DLD1 (cell line): ENCODE measurements around the gene PRKN.

Experiments used
- in situ Hi-C: cut with HindIII; loops from 2 replicates; pipeline ENCODE4 v1.10.0; 2017; ENCODE audit warnings: low sequenced_read_pairs

PRKN gene

DNA sequence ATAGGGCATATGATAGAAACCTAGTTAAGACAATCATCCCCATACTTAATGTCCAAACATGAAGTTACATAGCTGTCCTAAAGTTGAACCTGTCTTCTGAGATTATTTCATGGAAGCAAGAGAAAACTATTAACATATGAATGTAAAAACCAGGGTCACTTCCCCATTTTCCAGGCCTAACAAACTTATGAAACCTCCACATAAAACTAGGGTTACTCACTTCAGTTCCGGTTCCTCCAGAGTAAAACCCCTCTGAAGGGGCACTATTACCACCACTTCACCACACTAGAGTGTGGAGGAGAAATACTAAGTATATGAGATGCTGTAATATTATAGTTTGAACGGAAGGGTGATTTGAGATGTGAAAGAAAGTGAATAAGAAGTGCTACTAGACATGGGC, 14.9 kb downstream of the PRKN start:
- in situ Hi-C loops = no loop called here

- in situ Hi-C loops = no loop called here
These were observed 16.2 kb downstream of the PRKN start for GRCh38 chr6:162711376-162711775.

DNA sequence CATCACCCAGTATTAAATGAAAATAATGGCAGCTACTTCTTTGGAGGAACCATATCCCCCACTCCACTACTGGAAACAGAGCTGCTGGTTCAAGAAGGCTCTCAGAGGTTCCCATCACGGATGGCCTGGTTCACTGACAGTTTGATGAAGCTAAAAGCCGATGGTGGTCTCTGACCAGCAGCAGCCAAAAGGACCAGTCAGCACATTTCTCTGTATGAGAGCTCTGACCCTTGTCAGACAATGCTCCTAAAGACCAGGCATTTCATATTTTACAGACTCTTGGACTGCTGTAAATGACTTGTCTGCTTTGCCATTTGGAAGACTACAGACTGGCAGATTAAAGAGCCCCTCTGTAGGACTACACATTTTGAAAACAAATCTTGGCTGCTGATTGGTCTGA, 16.6 kb downstream of the PRKN start:
- in situ Hi-C loops = no loop called here

GRCh38 chr6:162710419-162710818, 17.1 kb downstream of the PRKN start:
- in situ Hi-C loops = no loop called here

- in situ Hi-C loops = no loop called here
These were observed 18.1 kb downstream of the PRKN start for GRCh38 chr6:162709431-162709830.

DNA sequence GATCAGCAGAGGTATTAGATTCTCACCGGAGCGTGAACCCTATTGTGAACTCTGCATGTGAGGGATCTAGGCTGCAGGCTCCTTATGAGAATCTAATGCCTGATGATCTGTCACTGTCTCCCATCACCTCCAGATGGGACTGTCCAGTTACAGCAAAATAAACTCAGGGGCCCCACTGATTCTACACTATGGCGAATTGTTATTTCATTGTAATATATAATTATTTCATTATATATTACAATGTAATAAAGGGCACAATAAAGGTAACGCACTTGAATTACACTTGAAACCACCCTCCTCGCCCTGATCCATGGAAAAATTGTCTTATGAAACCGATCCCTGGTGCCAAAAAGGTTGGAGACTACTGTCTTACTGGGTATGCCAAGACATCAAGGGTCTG, 18.6 kb downstream of the PRKN start:
- in situ Hi-C loops = no loop called here

DNA sequence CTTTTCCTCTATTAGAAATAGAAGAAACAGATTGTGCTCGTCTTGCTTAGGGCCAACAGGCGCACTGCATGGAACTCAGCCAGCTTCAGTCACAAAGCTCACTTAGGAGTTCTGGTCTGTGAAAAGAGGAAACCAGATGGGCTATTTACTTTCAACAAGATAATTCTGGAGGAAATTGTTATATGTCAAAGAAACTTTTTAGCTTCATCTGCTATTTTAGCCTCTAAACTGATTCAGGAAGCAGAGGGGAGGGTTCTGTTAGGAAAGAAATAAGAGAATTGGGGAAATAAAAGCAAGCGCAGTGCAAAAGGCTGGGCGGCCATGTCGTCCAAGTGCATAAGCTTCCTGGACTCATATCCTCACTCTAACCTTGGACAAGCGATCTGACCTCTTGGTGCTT, 21.3 kb downstream of the PRKN start:
- in situ Hi-C loops = no loop called here

- in situ Hi-C loops = no loop called here
These were observed 21.8 kb downstream of the PRKN start for GRCh38 chr6:162705736-162706135.

DNA sequence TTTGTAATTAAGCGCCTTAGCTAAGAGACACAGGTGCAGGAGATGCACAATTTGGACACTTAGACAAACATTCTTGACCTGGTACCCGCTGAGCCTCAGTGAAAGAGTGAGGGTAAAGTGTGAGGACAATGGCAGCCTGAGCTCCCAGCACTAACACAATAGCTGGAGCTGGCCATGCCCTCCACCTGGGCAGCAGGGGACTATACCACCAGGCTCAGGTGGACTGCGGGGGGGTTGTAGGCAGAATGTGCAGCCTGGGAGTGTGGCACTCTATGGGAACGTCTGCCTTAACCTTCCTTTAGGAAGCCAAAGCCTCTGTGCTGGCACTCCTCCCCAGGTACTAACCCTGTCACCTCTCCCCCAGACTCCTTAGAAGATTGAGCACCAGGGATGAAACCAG, 23.6 kb downstream of the PRKN start:
- in situ Hi-C loops = no loop called here

DNA sequence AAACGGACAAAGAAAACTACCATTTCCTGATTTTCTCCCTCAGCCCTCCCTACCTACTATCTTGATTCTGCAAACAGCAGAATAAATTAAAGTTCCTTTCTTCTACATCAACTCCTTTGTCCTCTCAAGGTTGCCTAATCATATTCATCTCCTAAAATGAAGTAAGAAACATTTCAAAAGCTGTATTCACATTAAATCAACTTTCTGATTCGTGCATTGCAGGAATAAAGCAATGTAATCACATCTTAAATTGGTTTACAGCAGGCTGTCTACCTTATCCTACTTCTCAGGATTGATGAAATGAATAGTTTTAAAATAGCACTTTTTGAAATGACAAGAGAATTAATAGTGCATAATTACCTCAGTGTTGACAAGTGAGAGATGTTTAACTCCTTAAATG, 25.1 kb downstream of the PRKN start:
- in situ Hi-C loops = no loop called here

DNA sequence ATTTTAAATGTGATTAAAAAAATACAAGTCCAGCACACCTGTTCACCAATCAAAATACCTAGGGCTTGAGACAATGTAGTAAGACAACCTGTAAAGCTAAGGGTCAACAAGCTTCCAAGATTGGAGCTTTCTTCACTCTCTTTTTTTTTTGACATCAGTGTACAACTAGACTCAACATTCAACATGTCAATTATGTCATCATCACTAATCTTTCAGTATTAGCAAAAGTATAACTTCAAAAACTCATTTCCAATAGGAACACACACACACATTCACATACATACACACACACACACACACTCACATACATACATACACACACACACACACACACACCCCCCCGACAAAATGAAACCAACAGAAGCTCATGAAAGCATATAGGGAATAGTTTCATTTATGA, 26.0 kb downstream of the PRKN start:
- in situ Hi-C loops = no loop called here

- in situ Hi-C loops = no loop called here
These were observed 26.6 kb downstream of the PRKN start for GRCh38 chr6:162700966-162701365.

DNA sequence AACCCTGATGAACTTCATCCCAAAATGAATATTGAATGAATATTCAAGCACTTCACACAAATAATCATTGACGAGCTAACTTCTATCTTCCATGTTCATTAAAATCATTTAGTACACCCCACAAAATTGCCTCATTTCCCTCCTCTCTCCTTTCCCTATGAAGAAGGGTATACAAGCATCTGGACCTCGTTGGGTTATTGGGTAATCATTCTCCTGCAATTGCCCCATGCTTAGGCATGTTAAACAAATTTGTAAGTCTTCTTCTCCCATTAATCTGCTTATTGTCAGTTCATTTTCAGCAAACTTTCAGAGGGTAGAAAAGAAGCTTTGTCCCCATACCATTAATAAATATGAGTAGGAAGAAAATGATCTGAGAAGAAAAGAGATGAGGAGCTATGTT, 27.6 kb downstream of the PRKN start:
- in situ Hi-C loops = no loop called here

DNA sequence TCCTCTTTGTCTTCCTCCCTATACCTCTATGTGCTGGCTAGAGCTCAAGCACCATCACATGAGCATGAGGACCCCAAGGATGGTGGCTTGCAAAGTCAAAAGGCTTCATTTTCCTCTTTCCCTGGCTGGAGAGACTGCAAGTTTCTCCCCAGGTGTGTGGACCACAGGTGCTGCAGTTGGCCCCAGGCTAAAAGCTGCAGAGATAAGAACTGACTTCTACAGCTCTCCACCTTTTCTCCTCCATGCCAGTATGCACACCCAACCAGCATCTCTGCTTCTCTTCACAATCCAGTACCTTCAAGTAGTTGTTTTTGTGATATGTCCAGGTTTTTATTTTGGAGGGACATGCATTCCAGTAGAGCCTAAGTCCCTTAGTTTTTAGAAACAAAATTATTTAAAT, 29.1 kb downstream of the PRKN start:
- in situ Hi-C loops = no loop called here

DNA sequence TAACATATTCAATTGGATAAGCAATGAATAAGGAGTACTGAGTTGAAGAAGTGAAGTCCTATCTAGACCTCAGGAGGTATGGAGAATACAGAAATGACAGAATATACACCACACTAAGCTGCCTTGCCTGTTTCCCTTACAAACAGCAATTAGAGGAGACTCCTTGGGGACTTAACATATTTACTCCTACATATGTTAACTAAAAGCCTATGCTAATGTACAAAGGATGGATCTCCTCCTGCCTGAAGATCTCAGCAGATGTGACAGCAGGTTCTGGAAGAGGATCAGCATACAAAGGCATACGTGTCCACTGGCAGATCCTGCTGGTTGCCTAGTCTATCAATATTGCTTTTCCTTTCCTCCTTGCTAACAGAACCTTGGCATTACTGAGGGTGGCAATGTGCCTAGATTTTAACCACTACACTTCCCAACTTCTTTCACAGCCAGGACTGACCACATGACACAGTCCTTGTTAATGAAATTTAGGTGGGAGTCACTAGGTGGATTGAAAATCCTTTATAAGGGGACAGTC, 29.6 kb downstream of the PRKN start:
- in situ Hi-C loops = no loop called here

GRCh38 chr6:162690158-162690557, 37.4 kb downstream of the PRKN start:
- in situ Hi-C loops = no loop called here

- in situ Hi-C loops = no loop called here
These were observed 38.7 kb downstream of the PRKN start for GRCh38 chr6:162688751-162689345.

- in situ Hi-C loops = no loop called here
These were observed 42.0 kb downstream of the PRKN start for GRCh38 chr6:162685586-162685985.

DNA sequence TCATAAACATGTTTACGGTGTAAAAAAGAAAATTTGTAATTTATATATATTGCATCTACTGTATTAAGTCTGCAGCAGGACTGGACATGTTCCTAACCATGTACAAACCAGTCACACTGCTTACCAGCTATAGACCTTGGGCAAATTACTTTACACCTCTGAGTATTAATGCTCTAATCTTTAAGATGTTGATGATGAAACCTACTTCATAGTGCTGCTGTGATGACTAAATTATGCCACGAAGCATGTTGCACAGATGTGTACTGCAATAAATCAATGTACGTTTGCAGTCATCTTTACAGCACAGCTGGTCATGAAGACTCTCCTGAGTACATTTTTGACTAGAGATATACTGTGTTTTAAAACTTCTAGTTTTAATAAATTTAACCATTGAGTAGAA, 42.6 kb downstream of the PRKN start:
- in situ Hi-C loops = no loop called here

DNA sequence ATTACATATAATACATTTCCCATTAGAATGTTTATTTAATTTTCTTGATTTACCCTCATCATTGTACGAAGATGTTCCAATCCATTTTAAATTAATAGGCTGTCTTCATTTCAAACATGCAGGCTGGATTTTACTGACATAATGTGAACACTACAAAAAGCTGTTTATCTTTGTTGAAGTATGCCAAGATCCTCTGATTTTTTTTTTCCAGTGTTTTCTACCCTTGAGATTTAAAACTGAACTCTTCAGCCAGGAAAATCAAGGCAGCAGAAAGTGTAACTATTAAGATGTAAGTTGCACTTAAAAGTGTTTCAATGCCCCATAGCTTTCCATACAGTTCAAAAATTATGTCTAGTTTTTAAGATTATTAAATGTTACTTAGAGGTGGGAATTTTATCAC, 43.5 kb downstream of the PRKN start:
- in situ Hi-C loops = no loop called here

DNA sequence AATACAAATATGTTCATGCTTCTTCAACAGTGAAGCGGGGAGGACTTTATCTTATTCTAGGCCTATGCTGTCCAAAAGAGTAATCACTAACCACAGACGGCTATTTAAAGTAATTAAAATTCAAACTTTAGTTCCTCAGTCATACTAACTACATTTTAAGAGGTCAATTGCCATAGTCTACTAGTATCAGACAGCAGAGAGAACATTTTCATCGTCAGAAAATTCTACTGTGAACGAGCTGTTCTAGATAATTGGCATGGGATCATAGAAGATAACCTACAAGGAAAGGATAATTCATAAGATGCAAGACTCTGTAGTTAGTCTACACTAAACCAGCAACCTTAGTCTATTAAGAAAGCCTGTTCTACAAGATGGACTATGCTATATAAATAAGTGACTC, 44.4 kb downstream of the PRKN start:
- in situ Hi-C loops = no loop called here

- in situ Hi-C loops = no loop called here
These were observed 46.1 kb downstream of the PRKN start for GRCh38 chr6:162681447-162681846.

- in situ Hi-C loops = no loop called here
These were observed 46.7 kb downstream of the PRKN start for GRCh38 chr6:162680871-162681270.
